Prostate gland (tissue), 2 donors: ENCODE data around the gene ITGAD.

Experiments
- CTCF ChIP-seq, 4 experiments: fragments of 200-600 bp in 2 of 4; fragments of 450-650 bp in 2 of 4; sonication (generic) in 2 of 4; IDR thresholded peaks; 1 replicate in 3 of 4; 2 replicates in 1 of 4; pipeline ENCODE4 v1.5.1; 2016 to 2019; ENCODE audit warnings: antibody characterized with exemption in 4 of 4, mild to moderate bottlenecking in 2 of 4, moderate library complexity in 2 of 4
- POLR2A ChIP-seq: fragments of 450-650 bp; IDR thresholded peaks from one replicate; pipeline ENCODE4 v1.6.1; 2016; ENCODE audit warnings: antibody characterized with exemption, mild to moderate bottlenecking

GRCh38 chr16:31363721-31364120 is 29.4 kb upstream of the ITGAD start:
- TF ChIP-seq CTCF (IDR thresholded peaks at IDR 0.05) (no peak), POLR2A (no peak)
